Activated T-cell treated with anti-CD3 and anti-CD28 coated beads, Interleukin-2, amount 50 U/mL, for 72 hours (primary cell): Measurements from ENCODE around the gene COMMD4. TPM values are rescaled to one million over a fixed set of nuclear protein-coding genes. Genes with fewer than 3 reads are reported as not detected.
"Not testable (repeated sequence)": the region's sequence is repeated elsewhere in the genome, so short reads cannot be mapped to it uniquely, and the experiment has no call there.

Experiments
- ATAC-seq, 2 donors: fragments of 150-1000 bp; cut with Tn5 transposase; replicated peaks in 1 of 2; 2 replicates each; pipeline ENCODE4 v1.10.0; 2021; ENCODE audit warnings: moderate library complexity in 2 of 2, mild to moderate bottlenecking in 1 of 2
- DNase-seq, 2 donors: peaks; one replicate each; pipeline ENCODE4 v3.0.0; 2021 to 2022; ENCODE audit warnings: mixed read lengths in 1 of 2
- H3K27ac Mint-ChIP-seq: one replicate; pipeline ENCODE4 v1.8.0; 2022; ENCODE audit warnings: mild to moderate bottlenecking, moderate library complexity, mixed read lengths
- H3K27me3 Mint-ChIP-seq: one replicate; pipeline ENCODE4 v1.8.0; 2022; ENCODE audit warnings: low read depth, mixed read lengths
- H3K36me3 Mint-ChIP-seq, 2 donors: one replicate each; pipeline ENCODE4 v1.8.0; 2022; ENCODE audit warnings: mixed read lengths in 2 of 2, mild to moderate bottlenecking in 1 of 2; ENCODE audit not compliant: insufficient read depth in 2 of 2
- H3K4me1 Mint-ChIP-seq: one replicate; pipeline ENCODE4 v1.8.0; 2022; ENCODE audit warnings: low read depth, mixed read lengths
- H3K4me3 Mint-ChIP-seq, 2 donors: one replicate each; pipeline ENCODE4 v1.8.0; 2022; ENCODE audit warnings: mild to moderate bottlenecking in 2 of 2, mixed read lengths in 2 of 2, moderate library complexity in 2 of 2
- H3K9me3 Mint-ChIP-seq, 2 donors: one replicate each; pipeline ENCODE4 v1.8.0; 2022; ENCODE audit warnings: mixed read lengths in 2 of 2
- total RNA-seq, 2 donors: library from RNA; stranded (reverse); gene quantifications; one replicate each; pipeline ENCODE4 v1.2.3, GENCODE V29; 2022

COMMD4 gene
- total RNA-seq, 2 donors from 2014 or later: 50.6 to 61.1 TPM

DNA sequence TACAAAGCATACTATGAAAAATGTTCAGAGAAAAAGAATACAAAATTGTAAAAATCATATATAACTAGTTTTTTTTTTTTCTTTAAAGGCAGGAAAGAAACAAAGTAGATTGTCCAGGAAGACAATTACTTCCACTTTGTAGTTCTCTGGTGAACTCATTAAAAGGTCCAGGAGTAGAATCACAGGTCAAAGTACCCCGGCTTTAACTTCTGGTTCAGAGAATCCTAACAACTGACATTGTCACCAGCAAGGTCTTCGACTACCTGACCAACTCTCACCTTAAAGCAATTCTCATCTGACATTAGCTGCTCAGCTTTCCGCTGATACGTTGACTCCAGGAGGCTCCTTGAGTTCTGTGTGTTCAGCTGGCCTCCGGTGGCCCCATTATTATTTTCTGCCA, 48.1 kb downstream of the COMMD4 start:
- H3K36me3 Mint-ChIP-seq: peaks cover 7 to 31% of the 10 kb centered on the region in 2 donors
- not testable (repeated sequence) for H3K27ac Mint-ChIP-seq, H3K4me3 Mint-ChIP-seq, H3K9me3 Mint-ChIP-seq, DNase-seq, H3K27me3 Mint-ChIP-seq, ATAC-seq
- H3K4me1 Mint-ChIP-seq: peaks cover 16% of the 10 kb centered on the region

Other genes with a start within 250 kb of the COMMD4 start
- 10 to 100 TPM; 16.5 to 22.0 TPM for gene C15orf39, start 134.2 kb upstream of the COMMD4 start, total RNA-seq
- under 1 TPM in 1 of 2 donors, not detected in 1; 0.34 TPM for gene GOLGA6C, start 77.7 kb upstream of the COMMD4 start, total RNA-seq
- under 1 TPM in 1 of 2 donors, not detected in 1; 0.55 TPM for gene GOLGA6D, start 53.2 kb upstream of the COMMD4 start, total RNA-seq
- 10 to 100 TPM in 1 of 2 donors, 1 to 10 TPM in 1; 5.8 to 11.0 TPM for gene NEIL1, start 11.0 kb downstream of the COMMD4 start, total RNA-seq
- 100 to 1,000 TPM; 106 to 120 TPM for gene MAN2C1, start 32.5 kb downstream of the COMMD4 start, total RNA-seq
- gene SIN3A, start 115.6 kb downstream of the COMMD4 start, total RNA-seq: 10 to 100 TPM; 93.1 to 96.4 TPM
- 10 to 100 TPM; 20.3 to 26.1 TPM for gene PTPN9, start 243.3 kb downstream of the COMMD4 start, total RNA-seq